ENCODE measurements around the gene ARF5. TPM values are rescaled to one million over a fixed set of nuclear protein-coding genes. Genes with fewer than 3 reads are reported as not detected.

The ARF5 gene
- polyA plus RNA-seq, 1 donor, result 126 TPM

- no peak for DNase-seq
Observed at GRCh38 chr7:127638197-127638596, 50.0 kb downstream of the ARF5 start.

Other genes starting within 250 kb of the ARF5 start
- 14.9 TPM for gene ZNF800, start 195.7 kb upstream of the ARF5 start, polyA plus RNA-seq (ENCODE audit: insufficient read length)
- 7.5 TPM for gene GCC1, start 2.8 kb upstream of the ARF5 start, polyA plus RNA-seq (ENCODE audit: insufficient read length)
- gene FSCN3, start 5.3 kb downstream of the ARF5 start, polyA plus RNA-seq (ENCODE audit: insufficient read length), result not detected
- gene PAX4, start 29.7 kb downstream of the ARF5 start, polyA plus RNA-seq (ENCODE audit: insufficient read length), result not detected
- gene SND1, start 63.8 kb downstream of the ARF5 start, polyA plus RNA-seq (ENCODE audit: insufficient read length), result 92.5 TPM

Measured in hindlimb muscle (tissue), 1 donor.